IgD-negative memory B cell (primary cell): ENCODE data around the gene CDKL2. TPM values are rescaled to one million over a fixed set of nuclear protein-coding genes. Genes with fewer than 3 reads are reported as not detected.

Experiments used
- H3K27ac Mint-ChIP-seq, 3 donors: one replicate each; pipeline ENCODE4 v1.8.0; 2020 to 2022; ENCODE audit warnings: mild to moderate bottlenecking in 3 of 3, mixed read lengths in 3 of 3, moderate library complexity in 1 of 3
- H3K27me3 Mint-ChIP-seq: one replicate; pipeline ENCODE4 v1.8.0; 2021; ENCODE audit warnings: mixed read lengths
- H3K36me3 Mint-ChIP-seq: one replicate; pipeline ENCODE4 v1.8.0; 2020; ENCODE audit warnings: mild to moderate bottlenecking, mixed read lengths
- H3K4me1 Mint-ChIP-seq, 3 donors: one replicate each; pipeline ENCODE4 v1.8.0; 2020 to 2022; ENCODE audit warnings: mixed read lengths in 3 of 3, mild to moderate bottlenecking in 1 of 3
- H3K4me3 Mint-ChIP-seq, 4 donors: one replicate each; pipeline ENCODE4 v1.8.0; 2020 to 2022; ENCODE audit warnings: mild to moderate bottlenecking in 4 of 4, mixed read lengths in 4 of 4, moderate library complexity in 3 of 4
- H3K9me3 Mint-ChIP-seq, 3 donors: one replicate each; pipeline ENCODE4 v1.8.0; 2020 to 2021; ENCODE audit warnings: mixed read lengths in 3 of 3, mild to moderate bottlenecking in 1 of 3
- polyA plus RNA-seq: library from polyadenylated mRNA; unstranded; fragments of 300-500 nt; fragmentation: Illumina TruSeq; gene quantifications from one replicate; pipeline ENCODE4 v1.2.3, GENCODE V29; 2021

Gene CDKL2
- polyA plus RNA-seq, 1 donor from 2014 or later: not detected

DNA sequence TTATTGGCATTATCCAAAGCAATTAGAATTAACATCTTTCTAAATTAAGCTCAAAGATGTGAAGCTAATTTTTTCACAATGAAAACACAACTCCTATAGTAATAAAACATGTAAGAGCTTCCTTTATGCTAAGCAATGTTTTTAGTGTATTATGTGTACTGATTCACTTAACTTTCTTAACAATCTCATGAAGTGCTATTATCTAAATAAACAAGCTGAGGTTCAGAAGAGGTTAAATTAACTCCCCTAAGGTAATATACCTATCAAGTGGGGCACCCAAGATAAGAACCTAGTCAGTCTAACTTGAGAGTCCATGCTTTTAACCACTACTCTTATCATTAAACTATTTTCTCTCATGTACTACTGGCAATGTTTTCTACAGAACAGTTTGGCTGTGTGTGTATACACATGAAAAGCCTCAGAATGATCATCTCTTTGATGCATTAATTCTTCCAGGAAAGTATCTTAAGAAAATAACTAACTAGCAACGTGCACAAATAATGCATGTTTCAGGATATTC, 29.2 kb upstream of the CDKL2 start:
- H3K36me3 Mint-ChIP-seq: peaks cover 5% of the 10 kb centered on the region
- peaks cover 8 to 21% (median 12%) of the 10 kb centered on the region in 3 donors for H3K4me1 Mint-ChIP-seq

DNA sequence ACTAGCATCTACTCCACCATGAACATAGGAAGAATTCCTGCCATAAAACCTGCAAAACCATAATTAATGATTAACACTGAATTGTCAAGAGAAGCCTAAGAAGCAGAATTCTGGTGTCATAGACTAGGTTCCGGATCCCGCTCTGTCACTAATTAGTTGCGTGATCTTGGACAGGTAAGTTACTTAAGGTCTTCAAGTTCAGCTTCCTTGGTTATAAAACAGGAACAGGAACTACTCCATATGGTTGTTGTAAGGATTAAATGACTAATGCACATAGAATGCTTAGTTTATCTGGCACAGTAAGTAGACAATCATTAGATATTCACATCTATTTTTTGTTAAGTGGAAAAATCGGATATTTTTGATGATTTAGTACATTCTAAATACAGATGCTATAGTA, 28.5 kb upstream of the CDKL2 start:
- Mint-ChIP-seq H3K27me3 (no peaks in the 10 kb centered on the region), H3K27ac (peak overlapping the region in 1 of 3 donors; percentile 12), H3K36me3 (peaks cover 5% of the 10 kb centered on the region), H3K4me3 (no peak overlapping the region), H3K9me3 (no peaks in the 10 kb centered on the region), H3K4me1 (peaks cover 8 to 24% (median 12%) of the 10 kb centered on the region in 3 donors)

More for the DNA sequence above, 29.2 kb upstream of the CDKL2 start:
- H3K27me3 Mint-ChIP-seq: no peaks in the 10 kb centered on the region
- no peak overlapping the region for H3K4me3 Mint-ChIP-seq
- no peaks in the 10 kb centered on the region for H3K9me3 Mint-ChIP-seq
- H3K27ac Mint-ChIP-seq: no peak overlapping the region

DNA sequence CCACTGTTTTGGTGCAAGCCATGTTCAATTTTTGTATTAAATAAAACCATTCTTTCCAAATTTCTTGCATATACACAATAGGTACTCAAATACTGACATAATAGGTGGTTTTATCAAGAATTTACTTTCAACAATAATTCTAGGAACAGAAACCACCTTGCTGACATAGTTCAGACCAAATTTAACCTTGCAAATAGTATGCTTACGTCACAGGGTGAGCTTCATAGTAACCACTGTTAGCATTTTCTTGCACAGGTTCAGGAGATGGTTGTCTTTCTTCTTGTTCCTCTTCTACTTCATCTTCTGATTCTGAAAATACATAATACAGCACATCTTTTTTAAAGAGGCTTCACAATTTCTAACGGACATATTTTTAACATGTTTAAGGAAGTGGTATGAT, 25.2 kb upstream of the CDKL2 start:
- H3K4me3 Mint-ChIP-seq: no peak overlapping the region
- H3K27ac Mint-ChIP-seq: peak overlapping the region in 1 of 3 donors; percentile 91
- peaks cover 2 to 18% (median 12%) of the 10 kb centered on the region in 3 donors for H3K4me1 Mint-ChIP-seq
- peaks cover 2% of the 10 kb centered on the region for H3K36me3 Mint-ChIP-seq
- no peaks in the 10 kb centered on the region for H3K9me3 Mint-ChIP-seq
- no peaks in the 10 kb centered on the region for H3K27me3 Mint-ChIP-seq

DNA sequence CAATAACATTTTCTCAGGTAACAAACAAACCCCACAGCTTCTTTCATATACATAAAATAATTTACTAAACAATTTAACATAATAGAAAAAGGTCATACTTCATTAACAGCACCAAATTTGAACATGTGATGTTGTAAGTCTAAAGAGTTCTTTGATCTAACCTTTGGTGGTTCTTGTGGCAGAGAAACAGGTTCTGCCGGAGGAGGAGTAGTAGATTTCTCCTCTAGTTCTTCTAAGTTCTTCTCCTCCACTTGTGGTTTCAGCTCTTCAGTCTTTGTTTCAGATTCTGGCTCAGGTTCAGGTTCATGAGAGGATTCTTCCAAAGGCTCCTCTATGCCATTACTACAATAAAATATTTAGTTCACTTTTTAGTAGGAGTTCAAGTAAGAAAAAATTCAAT, 24.6 kb upstream of the CDKL2 start:
- H3K36me3 Mint-ChIP-seq: peaks cover 2% of the 10 kb centered on the region
- H3K4me1 Mint-ChIP-seq: peaks cover 2 to 15% (median 12%) of the 10 kb centered on the region in 3 donors

DNA sequence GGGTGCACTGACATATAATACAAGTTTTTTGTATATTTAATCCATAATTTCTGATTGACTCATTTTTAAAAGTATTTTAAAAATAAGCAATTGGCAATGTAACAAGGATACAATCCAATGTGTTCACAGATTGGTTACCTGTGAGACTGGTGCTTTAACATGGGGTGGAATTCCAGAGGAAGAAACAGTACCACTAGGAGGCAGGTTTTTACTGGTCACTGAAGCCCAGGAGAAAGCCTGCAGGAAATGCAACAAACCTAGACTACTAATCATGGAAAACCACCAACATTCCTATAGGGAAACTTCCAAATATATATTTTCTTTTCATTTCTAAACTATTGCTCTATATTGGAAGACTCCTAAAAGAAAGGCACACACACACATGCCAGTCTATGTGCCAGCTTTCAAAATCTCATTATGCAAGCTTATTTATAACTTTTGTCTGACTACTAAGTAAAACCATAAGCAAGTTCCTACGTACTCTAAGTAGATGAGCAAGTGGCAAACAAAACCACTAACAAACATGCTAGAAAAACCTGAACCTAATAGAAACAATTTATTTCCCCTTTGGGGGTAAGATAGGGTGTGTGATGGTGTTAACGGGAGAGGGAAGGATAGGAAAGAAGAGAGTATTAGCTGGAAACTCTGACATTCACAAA, 23.6 kb upstream of the CDKL2 start:
- H3K9me3 Mint-ChIP-seq: no peaks in the 10 kb centered on the region
- H3K27me3 Mint-ChIP-seq: no peaks in the 10 kb centered on the region
- no peak overlapping the region for H3K4me3 Mint-ChIP-seq
- H3K4me1 Mint-ChIP-seq: peaks cover 0 to 15% (median 9%) of the 10 kb centered on the region in 3 donors
- peaks cover 2% of the 10 kb centered on the region for H3K36me3 Mint-ChIP-seq
- peak overlapping the region in 2 of 3 donors; percentile 13 to 71 for H3K27ac Mint-ChIP-seq

More for the DNA sequence above, 24.6 kb upstream of the CDKL2 start:
- peak overlapping the region in 2 of 3 donors; percentile 91 to 94 for H3K27ac Mint-ChIP-seq
- no peaks in the 10 kb centered on the region for H3K27me3 Mint-ChIP-seq
- H3K4me3 Mint-ChIP-seq: no peak overlapping the region
- no peaks in the 10 kb centered on the region for H3K9me3 Mint-ChIP-seq

DNA sequence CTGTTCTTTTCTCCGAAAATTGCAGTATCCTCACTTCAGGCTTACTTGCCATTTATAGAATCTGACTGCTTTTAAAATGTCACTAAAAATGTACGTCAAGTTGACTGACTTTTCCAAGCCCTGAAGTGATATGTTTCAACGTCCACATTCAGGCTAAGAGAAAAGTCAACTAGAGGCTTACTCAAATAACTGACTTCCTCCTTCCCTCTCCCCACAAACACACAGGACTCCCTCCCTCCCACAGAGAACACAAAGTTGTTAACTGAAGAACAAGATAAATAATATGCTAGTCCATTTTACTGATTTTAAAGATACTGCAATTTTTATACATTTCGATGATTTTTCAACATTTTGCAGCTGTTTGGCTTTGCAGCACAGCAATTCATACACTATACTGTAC, 13.8 kb upstream of the CDKL2 start:
- H3K36me3 Mint-ChIP-seq: no peaks in the 10 kb centered on the region
- no peak overlapping the region for H3K4me3 Mint-ChIP-seq
- H3K9me3 Mint-ChIP-seq: no peaks in the 10 kb centered on the region
- H3K4me1 Mint-ChIP-seq: peaks cover 0 to 4% (median 3%) of the 10 kb centered on the region in 3 donors
- peak overlapping the region in 1 of 3 donors; percentile 61 for H3K27ac Mint-ChIP-seq
- no peaks in the 10 kb centered on the region for H3K27me3 Mint-ChIP-seq

DNA sequence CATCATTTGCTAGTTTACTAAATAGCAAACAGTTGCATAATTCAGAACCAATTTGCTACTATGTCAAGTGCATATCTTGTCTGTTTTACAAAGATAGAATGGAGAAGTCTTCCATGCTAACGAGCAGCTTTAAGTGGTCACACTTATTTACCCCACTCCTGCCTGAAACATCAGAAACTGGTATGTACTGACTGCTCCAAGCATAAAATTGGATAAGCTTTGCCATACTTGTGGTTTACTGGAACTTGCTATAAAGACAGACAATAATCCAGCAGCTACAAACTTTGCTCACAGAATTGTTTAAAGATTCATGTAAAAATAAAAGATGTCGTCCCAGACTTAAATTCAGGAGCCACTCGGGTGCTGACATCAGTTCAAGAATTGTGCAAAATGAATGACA, 13.3 kb upstream of the CDKL2 start:
- Mint-ChIP-seq H3K27me3 (no peaks in the 10 kb centered on the region), H3K27ac (peak overlapping the region in 1 of 3 donors; percentile 61), H3K4me3 (no peak overlapping the region), H3K4me1 (peaks cover 0 to 6% (median 4%) of the 10 kb centered on the region in 3 donors), H3K36me3 (no peaks in the 10 kb centered on the region), H3K9me3 (no peaks in the 10 kb centered on the region)

DNA sequence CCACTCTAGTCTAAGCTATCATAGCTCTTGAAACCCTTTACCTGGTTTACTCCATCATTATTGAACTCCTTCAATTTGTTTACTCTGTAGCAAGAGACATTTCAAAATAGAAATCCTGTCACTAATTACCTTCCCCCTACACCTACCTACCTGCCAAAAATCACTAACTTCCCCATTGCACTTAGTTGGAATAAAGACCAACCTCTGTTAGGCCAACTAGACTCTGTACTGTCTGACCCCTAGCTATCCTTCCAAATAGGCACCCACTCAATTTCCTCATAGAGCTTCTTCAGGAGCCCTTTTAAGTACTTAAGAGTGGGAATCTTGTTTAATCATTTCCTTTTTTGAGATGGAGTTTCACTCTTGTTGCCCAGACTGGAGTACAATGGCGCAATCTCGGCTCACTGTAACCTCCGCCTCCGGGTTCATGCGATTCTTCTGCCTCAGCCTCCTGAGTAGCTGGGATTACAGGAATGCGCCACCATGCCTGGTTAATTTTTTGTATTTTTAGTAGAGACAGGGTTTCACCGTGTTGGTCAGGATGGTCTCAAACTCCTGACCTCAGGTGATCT, 8.9 kb upstream of the CDKL2 start:
- Mint-ChIP-seq H3K27ac (no peak overlapping the region), H3K36me3 (no peaks in the 10 kb centered on the region), H3K9me3 (no peaks in the 10 kb centered on the region), H3K4me3 (no peak overlapping the region), H3K27me3 (no peaks in the 10 kb centered on the region), H3K4me1 (peaks cover 0 to 3% (median 2%) of the 10 kb centered on the region in 3 donors)

DNA sequence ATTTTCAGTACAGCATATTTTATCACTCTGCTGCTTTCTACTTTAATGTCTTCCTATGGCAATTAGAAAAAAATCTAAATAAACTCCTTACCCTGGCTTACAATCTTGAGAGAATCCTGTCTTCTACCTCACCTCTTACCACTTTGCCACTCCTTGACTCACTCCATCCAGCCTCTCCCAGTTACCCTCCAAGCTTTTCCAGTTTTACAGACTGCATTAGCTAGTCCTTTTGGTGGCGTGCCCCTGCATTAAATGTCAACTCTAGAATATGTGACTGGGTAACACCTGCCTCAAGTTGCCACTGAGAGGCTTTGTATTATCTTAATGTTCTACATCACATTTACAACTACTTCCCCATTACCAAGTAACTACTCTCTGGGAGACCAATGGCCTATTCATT, 7.5 kb upstream of the CDKL2 start:
- H3K4me3 Mint-ChIP-seq: no peak overlapping the region
- peak overlapping the region in 1 of 3 donors; percentile 20 for H3K27ac Mint-ChIP-seq
- H3K9me3 Mint-ChIP-seq: no peaks in the 10 kb centered on the region
- H3K4me1 Mint-ChIP-seq: peaks cover 0 to 3% (median 0%) of the 10 kb centered on the region in 3 donors
- no peaks in the 10 kb centered on the region for H3K27me3 Mint-ChIP-seq
- H3K36me3 Mint-ChIP-seq: no peaks in the 10 kb centered on the region

DNA sequence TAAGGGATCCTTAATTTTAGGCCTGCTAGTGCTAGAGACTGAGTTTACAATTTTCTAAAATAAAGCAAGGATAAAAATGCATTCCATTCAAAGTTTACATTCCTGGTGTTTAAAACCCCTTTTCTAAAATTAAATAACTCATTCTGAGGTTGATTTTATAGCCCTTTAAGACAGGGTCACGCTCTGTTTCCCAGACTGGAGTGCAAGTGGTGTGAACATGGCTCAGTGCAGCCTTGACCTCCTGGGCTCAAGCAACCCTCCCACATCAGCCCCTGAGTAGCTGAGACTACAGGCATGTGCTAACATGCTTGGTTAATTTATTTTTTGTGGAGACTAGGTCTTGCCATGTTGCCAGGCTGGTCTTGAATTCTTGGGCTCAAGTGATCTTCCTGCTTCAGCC, 6.8 kb upstream of the CDKL2 start:
- no peaks in the 10 kb centered on the region for H3K9me3 Mint-ChIP-seq
- H3K36me3 Mint-ChIP-seq: no peaks in the 10 kb centered on the region
- H3K27ac Mint-ChIP-seq: no peak overlapping the region
- H3K4me3 Mint-ChIP-seq: no peak overlapping the region
- peaks cover 0 to 3% (median 0%) of the 10 kb centered on the region in 3 donors for H3K4me1 Mint-ChIP-seq
- no peaks in the 10 kb centered on the region for H3K27me3 Mint-ChIP-seq

DNA sequence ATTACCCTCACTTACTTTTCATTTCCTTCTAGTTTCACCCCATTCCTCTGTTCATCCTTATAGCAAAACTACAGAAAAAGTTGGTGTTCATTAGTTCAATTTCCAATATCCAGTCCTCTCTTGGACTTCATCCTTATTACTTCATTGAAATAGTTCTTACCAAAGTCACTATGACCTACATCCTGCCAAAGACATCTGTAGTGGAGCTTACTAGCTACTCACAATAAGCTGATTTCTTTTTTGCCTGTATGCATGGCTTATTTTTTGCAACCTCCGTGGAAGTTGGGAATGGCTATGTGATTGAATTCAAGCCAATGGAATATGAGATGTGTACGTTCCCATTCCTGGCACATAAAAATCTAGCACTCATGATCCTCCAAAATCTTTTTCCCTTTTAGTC, 4.6 kb upstream of the CDKL2 start:
- H3K9me3 Mint-ChIP-seq: no peaks in the 10 kb centered on the region
- H3K4me3 Mint-ChIP-seq: no peak overlapping the region
- H3K4me1 Mint-ChIP-seq: peaks cover 7 to 10% (median 9%) of the 10 kb centered on the region in 3 donors
- H3K36me3 Mint-ChIP-seq: peaks cover 2% of the 10 kb centered on the region
- H3K27ac Mint-ChIP-seq: no peak overlapping the region
- no peaks in the 10 kb centered on the region for H3K27me3 Mint-ChIP-seq

DNA sequence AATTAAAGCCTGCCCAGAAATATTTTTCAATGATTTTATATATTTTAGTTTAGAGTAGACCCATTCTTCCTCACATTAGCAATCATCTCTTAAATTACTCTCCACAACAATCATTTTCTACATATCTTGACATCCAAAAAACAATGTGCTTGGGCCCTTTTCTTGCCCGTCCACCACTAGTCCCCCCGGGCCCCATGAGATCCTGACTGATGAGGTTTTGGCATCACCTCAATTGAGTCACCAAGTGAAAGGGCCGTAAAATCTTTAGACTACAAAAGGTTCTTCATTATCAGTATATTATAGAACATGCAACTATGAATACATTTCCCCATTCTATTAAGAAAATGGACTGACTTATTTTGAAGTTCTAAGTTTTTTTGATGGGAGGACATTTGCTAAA, 4.0 kb upstream of the CDKL2 start:
- H3K36me3 Mint-ChIP-seq: peaks cover 2% of the 10 kb centered on the region
- no peaks in the 10 kb centered on the region for H3K9me3 Mint-ChIP-seq
- H3K27ac Mint-ChIP-seq: no peak overlapping the region
- H3K4me3 Mint-ChIP-seq: no peak overlapping the region
- no peaks in the 10 kb centered on the region for H3K27me3 Mint-ChIP-seq
- H3K4me1 Mint-ChIP-seq: peaks cover 8 to 11% (median 9%) of the 10 kb centered on the region in 3 donors

DNA sequence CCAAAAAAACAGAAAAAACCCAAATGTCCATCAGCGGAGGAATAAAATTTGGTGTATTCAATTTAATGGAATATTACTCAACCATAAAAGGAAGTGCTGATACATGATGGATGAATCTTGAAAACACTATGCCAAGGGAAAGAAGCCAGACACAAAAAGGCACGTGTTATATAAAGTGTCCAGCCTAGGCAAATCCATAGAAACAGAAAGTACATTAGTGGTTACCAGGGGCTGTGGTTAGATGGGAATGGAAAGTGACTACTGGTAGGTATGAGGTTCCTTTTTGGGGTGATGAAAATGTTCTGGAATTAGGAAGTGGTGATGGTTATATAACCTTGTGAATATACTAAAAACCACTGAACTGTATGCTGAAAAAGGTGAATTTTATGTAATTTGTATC, 3.5 kb upstream of the CDKL2 start:
- H3K4me3 Mint-ChIP-seq: no peak overlapping the region
- H3K27ac Mint-ChIP-seq: no peak overlapping the region
- H3K4me1 Mint-ChIP-seq: peaks cover 6 to 11% (median 8%) of the 10 kb centered on the region in 3 donors
- H3K27me3 Mint-ChIP-seq: no peaks in the 10 kb centered on the region
- H3K36me3 Mint-ChIP-seq: peaks cover 2% of the 10 kb centered on the region
- no peaks in the 10 kb centered on the region for H3K9me3 Mint-ChIP-seq

DNA sequence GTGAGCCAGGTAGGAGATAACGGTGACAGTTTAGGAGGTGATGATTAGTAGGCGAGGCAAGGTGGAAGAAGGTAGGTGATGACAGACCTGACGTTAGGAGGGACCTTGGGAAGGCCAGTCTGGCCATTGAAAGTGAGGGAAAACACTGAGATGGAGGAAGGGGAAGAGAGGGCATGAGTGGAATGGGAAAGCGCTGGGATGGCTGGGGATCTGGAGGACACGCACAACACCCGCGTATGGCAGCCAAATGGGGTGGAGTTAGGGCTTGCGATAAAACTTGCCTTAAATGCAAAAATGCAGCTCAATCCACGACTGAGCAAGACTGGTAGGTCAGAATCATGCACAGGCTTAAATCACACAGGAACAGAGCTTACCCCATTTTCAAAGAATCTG, 605 bp upstream of the CDKL2 start:
- H3K9me3 Mint-ChIP-seq: no peaks in the 10 kb centered on the region
- H3K27me3 Mint-ChIP-seq: no peaks in the 10 kb centered on the region
- H3K4me3 Mint-ChIP-seq: peak overlapping the region; percentile 90 to 97 (median 96)
- peaks cover 2% of the 10 kb centered on the region for H3K36me3 Mint-ChIP-seq
- peaks cover 5 to 11% (median 8%) of the 10 kb centered on the region in 3 donors for H3K4me1 Mint-ChIP-seq
- H3K27ac Mint-ChIP-seq: peak overlapping the region in 1 of 3 donors; percentile 70

DNA sequence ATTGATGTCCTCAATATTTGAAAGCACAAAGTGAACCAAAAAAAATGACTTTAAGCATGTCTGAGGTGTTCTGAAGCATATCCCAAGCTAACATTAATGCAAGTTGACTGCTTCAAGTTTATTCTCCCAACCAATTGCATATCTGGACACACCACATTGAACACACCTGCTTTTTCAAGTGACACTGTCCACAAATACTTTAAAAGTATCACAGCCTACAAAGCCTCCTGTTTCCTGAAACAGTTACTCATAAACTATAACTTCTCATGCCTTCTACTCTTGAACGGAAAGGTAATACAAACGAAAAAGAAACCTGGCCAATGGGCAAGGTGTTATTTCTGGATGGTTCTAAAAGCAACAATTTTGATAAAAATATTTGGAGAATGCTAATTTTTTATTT, 1.1 kb downstream of the CDKL2 start:
- peaks cover 2% of the 10 kb centered on the region for H3K36me3 Mint-ChIP-seq
- no peaks in the 10 kb centered on the region for H3K27me3 Mint-ChIP-seq
- H3K4me1 Mint-ChIP-seq: peaks cover 5 to 11% (median 8%) of the 10 kb centered on the region in 3 donors
- no peak overlapping the region for H3K27ac Mint-ChIP-seq
- H3K9me3 Mint-ChIP-seq: no peaks in the 10 kb centered on the region
- H3K4me3 Mint-ChIP-seq: peak overlapping the region in 2 of 4 donors; percentile 37 to 90

DNA sequence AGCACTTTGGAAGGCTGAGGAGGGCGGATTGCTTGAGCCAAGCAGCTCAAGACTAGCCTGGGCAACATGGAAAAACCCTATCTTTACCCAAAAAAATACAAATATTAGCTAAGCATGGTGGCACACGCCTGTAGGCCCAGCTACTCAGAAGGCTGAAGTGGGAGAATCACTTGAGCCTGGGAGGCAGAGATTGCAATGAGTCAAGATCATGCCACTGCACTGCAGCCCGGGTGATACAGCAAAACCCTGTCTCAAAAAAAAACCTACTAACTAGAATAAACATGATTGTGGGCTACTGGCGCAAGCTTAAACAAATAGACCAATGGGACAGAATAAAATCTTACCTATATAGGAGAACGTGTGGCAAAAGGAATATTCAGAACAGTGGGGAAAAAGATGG, 7.3 kb downstream of the CDKL2 start:
- Mint-ChIP-seq H3K4me1 (no peaks in the 10 kb centered on the region), H3K27ac (no peak overlapping the region), H3K4me3 (no peak overlapping the region), H3K9me3 (no peaks in the 10 kb centered on the region), H3K36me3 (no peaks in the 10 kb centered on the region), H3K27me3 (no peaks in the 10 kb centered on the region)
